HG03103 (cell line): ENCODE measurements around the gene TSC22D1.

Experiments
- ATAC-seq: cut with Tn5 transposase; IDR thresholded peaks from one replicate; pipeline ENCODE4 v1.9.1; 2021; ENCODE audit warnings: low read depth; ENCODE audit not compliant: unreplicated experiment

Gene TSC22D1

DNA sequence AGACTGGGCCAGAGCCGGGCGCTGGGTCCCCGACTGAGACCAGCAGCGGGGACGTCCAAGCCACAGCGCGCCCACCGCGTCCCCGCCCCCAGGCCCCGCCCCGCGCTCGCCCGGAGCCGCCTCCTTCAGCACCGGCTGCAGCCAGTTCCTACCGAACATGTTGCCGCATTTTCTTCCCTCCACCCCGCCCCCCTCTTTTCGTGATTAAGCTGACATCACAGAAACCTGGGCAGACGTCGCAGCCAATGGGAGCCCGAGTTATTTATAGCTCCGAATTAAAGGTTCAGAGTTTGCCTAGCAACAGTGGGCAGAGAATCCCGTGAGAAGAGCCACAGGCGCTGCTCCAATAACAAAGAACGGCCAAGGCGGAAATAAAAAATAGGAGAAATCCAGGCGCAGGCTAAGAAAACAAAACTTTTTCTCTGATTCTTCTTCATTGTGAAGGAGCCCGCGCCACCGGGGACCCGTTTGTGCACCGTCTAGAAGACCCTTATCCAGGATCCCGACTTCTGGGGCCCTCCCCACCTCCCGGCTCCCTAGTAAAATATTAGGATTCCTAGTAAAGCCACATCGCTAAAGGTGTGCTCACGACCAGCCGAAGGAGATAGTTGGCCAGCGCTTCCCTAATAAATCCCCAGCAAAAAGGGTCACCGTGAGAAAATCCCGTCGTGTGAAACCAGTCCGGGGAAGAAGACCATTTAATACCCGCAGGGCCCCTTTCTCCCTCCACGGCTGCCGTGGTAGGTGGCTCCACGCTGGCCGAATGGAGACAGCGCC lies 140.8 kb downstream of the TSC22D1 start:
- ATAC-seq = peak; percentile 74

DNA sequence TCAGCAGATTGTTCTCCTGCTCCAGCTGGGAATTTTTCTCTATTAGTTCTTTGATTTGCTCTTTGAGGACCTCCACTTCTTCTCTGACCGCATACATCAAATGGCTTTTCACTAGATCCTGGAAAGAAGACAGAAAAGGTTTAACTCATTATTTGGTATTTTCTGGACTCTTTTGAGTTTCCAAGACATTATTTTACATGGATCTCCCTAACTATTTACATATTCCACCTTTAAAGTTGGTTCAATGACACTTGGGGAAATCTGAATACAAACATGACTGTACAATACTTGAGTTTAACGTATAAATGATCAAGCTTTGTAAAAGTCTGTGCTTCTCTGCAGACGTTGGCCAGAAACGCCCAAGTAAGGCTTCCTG lies 141.4 kb downstream of the TSC22D1 start:
- ATAC-seq = no peak

DNA sequence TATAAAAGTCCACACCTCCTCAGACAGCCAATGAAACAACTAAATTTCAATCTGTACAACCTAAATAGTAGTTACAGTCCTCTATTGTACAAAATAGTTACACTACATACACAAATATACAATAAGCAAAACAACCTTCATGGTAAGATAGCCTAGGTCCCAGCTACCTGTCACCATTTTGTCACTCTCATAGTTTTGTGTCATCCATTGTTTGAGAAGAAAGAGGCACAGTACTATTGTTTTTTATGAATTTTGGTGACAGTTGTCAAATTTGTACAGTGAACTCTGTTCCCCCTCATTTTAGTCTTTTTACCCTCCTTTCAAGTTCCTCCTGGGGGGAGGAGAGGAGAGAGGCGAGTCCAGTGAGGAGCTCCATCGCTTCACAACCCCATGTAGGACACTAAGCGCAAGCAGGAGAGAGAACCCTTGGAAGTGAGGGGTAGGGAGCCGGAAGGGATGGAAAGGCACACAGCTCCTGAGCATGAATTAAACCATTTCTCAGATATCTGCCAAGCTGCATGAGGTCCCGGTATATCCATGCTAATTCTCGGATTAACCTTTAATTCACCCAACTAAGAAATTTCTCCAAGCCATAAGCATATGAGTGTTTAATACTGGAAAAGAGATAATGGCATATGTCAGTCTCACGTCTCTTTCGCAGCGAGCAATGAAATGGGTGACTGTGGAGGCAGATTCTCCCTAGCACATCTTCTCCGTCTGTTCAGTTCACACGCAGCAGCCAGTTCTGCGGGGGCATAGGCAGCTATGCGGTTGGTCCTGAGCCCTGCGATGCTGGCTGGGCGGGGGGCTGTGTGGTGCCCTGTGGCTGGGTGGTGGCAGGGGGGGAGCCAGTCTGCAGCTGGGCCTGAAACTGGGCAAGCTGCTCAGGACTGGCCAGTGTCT lies 142.0 kb downstream of the TSC22D1 start:
- no peak for ATAC-seq

DNA sequence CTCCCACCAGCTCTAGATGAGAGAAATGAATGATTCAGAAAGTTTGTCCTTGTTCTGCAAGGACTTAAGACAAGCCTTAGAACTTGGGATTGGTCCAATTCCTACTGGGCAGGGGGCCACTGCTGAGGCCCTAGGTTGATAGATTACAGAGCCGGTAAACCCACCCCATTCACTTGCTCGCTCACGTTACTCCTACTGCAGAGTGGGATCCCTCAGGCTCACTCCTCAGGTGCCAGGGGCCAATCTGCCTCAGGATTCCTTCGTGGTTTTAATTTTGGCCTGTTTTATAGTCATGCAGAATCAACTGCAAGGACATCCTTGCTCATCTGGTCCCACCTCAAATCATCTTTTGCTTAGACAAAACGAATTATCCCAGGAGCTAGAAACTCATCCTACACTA lies 143.5 kb downstream of the TSC22D1 start:
- ATAC-seq = no peak

DNA sequence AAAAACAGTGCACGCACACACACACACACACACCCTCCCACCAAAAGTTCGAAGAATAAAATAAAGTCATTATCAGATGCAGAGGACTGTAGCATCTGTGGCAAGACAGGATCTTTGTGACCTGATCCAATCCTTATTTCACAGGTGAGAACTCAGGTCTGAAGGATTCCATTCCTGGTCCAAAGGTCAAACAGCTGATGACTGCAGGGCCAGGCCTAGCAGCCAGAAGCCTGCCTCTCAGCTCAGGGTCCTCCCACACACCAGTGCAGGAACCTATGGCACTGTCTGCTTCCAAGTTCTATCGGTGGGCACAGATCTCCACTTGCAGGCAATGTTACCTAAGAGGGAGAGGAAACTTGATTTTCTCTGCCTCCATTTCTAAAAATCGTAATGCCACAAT lies 145.0 kb downstream of the TSC22D1 start:
- ATAC-seq = no peak

DNA sequence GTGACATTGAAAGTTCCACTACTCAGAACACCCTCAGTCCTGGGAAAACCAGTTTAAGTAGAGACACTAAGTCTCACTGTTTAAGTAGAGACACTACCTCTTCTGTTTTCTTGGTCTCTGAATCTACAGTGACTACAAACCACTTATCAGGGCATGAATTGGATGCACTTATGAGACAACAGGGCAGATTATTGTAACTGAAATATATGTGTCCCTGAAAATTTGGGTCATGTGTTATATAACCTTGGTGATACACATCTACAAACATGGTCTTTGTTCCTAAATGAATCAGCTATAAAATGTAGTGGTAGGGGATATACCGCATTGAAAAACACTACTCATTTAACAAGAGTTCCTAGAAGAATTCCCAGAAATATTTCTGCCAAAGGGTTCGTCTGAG lies 146.8 kb downstream of the TSC22D1 start:
- no peak for ATAC-seq

DNA sequence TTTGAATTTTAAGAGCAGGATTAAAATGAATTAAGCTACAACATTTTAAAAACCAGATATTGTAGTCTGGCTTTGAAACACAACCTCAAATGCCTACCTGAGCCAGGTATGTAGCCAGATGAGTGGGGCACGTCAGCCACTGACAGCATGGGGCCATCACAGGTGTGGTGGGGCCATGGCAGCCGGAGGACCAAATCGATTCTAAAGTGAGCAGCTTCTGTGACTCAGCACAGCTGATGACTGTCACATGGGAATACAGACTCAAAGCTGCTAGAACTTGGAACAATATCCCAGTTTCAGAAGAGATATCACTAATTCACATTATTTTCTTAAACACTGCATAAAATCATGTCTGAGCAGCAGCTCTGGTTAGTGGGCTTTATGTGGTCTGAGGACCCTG lies 149.7 kb downstream of the TSC22D1 start:
- ATAC-seq = no peak

DNA sequence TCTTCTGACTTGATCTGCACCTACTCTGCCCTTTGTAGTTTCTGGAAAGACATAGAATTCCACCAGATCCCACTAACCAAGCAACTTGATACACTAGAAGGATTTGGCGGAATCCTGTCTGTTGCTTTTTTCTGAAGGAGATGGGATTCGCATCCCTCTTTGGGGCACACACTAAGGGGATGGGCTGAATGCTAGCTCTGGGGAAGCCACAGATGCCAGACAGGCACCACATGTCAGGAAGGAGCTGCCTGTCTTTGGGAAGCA lies 150.4 kb downstream of the TSC22D1 start:
- ATAC-seq = no peak

DNA sequence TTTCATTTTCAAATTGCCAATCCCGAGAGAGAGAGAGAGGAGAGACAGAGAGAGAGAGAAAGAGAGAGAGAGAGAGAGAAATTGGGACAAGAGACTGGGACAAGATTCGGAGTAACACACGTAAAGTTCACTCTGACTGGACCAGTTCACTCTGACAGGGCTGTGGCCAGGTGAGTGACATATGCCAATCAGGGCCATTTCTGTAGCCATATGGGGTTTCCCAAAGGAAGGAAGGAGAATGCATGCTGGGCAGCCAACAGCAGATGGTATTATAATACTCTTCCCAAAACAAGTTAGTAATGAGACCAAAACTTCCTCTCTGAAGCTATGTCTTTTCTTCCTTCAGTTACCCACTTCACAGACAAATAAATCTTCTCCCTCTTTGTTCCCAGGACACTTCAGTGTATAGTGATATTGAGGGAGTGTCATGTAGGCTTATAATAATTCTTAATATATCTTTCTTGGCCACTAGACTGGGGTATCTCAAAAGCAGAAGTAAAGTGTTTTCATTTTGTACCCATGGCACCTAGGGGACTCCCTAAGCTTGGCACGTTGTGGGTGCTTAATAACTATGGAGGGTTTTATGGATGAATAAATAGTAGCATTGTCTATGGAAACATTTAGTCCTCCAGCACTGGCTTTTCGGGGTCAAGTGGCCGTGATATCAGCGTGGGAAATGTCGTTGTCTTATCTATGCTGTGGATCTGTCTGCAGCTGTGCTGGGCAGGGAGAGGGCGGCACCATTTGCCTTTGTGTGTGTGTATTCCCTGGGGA lies 150.9 kb downstream of the TSC22D1 start:
- ATAC-seq = no peak

DNA sequence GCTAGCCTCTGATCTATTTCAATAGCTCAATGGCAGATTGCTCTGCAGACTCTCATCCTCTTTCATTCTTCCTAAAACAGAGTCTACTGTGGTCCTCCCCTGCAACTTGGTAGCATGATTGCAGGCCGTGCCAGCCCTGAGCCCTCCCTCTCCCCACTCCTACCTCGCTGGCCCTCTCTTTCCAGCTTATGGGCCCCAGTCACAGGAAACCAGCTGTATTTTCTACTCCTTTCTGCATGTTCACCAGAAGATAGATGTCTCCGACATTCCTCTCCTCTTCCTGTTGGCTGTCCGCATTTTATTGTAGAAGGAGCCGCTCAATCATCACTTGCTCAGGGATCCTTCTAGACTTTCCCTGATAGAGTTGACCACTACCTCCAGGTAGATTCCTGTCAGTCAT lies 152.3 kb downstream of the TSC22D1 start:
- ATAC-seq = no peak

DNA sequence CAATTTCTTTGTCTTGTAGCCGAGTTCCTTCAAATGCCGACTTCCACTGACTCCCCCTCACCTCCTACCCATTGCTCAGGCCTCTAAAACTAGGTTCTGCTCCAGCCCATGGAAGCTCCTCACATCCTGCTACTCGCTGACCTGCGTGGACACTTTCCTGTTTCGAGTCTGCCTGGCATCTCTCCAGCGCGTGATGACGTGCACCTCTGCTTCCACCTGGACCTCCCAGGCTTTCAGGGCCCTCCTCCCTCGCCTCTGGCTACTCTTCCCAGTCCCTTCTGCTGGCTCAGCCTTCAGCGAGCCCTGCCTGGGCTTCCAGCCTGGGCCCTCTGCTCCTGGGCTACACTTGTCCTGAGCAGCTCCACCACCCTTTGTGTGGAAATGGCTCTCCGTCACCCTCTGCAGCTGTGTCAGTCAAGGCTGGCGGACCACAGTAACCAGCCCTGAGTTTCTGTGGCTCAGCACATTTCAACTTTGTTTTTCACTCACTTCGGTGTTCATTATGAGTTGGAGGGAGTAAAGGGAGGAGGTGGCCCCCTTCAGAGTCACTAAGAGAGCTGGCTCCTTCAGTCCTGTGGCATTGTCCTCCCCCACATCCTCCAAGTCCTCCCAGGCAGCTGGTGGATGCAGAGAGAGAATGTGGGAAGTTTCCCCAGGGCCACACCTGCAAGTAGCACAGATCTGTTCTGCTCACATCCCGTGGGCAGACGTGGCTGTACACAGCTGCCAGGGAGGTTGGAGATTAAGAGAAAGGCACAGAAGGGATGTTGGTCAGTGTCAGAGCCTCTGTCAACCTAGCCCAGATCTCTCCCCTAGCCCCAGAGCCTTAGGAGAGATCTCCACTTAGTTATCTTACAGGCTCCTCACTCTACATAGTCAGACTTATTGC lies 153.1 kb downstream of the TSC22D1 start:
- no peak for ATAC-seq

DNA sequence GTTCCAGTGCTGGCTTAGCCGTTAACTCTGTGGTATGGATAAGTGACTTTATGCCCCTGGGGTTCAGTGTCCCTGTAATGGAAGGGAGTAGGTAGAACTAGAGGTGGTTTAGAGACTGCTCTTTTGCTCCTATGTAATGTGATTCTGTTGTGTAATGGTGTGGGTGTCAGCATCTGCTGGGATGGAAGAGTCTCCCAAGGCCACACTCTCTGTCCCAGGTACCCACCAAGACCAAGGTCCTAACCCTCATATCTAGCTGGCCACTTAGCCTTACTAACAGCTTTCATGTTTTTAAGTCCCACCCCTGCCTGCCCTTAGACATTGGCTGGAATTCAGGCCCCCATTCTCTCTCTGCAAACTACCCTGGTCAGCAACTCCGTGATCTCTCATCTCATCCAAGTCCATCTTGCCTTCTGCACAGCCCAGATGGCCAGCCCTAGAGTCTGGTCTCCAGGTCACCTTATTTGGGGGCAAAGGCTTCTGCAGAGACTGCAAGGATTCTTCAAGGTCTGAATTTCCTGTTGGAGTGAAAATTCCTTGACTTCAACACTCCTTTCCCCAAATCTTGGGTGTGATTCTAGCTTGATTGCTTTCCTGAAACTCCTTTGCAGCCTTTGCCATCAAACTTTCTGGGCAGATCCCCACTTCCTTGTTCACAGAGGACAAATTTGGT lies 154.1 kb downstream of the TSC22D1 start:
- ATAC-seq = no peak

DNA sequence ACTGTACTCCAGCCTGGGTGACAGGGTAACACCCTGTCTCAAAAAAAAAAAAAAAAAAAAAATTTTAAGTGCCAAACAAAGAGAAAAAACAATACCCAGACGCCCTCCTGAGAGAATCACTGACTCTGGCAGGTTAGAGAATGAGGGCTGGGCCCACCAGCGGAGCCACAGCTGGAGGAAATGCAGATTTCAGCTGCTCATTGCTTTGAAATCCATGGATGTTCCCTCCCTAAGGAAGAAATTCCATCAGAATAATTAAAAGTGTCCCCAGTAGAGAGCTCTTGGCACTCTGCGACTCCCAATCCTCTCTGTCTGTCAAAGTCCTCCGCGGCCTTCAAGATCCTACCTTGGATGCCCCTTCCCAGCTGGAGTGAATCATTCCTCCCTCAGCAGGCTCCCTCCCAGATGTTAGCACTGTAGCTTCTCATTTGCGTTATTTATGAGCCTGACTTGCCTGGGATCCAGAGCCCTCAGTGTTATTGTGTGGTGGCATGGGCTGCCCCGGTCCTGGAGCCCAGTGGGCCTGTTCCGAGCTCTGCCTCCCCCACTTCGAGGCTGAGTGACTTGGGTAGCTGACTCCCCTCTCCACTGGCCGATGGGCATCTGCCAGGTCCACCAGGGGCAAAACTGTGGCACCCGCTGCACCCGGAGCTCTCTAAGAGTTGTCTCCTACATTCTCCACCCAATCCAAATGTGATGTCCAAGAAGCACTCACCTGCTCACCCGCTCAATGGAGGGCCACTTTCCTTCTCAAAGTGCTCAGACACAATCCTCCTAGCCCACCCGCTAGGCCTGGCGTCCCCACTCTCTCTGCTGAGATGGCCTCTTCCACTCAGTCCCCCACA lies 155.5 kb downstream of the TSC22D1 start:
- no peak for ATAC-seq

DNA sequence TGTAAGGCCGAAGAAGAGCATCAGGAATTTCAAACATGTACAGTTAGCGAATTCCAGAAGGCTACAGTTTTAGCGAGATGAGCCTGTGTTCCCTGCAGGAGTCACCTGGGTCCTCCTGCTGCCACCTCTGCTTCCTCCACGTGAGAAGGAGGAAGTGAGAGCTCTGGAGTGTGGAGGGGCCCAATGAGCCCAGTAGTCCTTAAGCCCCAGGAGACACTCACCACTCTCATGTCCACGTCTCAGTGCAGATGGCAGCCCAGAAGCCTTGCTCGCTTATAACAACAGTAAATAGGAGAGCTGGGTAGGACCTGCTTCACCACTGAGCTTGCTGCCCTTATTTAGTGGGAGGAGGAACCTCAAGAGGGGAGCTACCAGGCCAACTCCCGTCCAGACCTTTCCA lies 158.3 kb downstream of the TSC22D1 start:
- ATAC-seq = no peak

DNA sequence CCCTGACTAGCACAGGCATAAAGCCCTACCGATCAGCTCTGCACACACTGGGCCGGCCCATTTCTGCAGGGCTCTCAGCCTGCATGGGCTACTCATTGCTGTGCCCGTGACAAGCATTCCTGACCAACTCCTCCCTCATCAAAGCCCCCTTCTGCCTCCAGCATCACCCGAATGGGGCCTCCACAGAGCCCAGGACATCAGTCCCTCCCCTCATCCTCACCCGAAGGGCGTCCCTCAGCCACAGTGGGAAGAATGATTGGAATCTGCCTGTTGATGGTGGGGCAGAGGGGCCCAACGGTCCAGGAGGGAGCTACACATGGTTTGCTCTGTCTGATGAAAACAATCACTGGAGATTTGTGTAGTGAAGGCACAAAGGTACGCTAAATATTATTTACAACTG lies 158.7 kb downstream of the TSC22D1 start:
- ATAC-seq = no peak

DNA sequence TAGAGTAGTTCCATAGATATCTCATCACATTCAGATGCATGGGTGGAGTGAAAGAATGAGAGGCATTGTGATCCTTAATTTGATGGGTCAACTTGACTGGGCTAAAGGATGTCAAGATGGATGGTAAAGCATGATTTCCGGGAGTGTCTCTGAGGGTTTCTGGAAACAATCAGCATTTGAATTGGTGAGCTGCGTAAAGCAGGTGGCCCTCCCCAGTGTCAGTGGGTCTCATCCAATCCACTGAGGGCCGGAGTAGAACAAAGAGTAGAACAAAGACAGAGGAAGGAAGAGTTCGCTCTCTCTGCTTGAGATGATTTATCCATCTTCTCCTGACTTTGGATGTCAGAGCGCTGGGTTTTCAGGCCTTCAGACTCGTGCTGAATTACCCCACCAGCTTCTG lies 159.4 kb downstream of the TSC22D1 start:
- no peak for ATAC-seq

DNA sequence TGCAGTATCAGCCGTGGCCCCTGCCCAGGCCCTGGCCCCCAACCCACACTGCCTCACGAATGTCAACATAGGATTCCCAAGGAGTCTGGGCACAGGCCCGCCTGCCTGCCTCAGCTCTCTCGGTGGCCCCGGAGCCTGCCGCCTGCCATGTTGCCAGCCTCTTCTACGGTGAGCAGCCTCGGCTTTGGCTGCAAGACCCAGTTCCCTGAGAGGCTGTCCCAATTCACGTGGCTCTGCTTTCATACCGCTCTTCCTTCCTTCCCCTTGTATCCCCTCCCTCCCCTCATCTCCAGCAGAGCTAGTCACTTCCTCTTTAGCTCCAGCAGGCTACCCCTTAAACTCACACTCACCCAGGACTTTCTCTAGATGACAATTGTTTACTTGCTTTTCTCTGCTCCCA lies 159.8 kb downstream of the TSC22D1 start:
- no peak for ATAC-seq

DNA sequence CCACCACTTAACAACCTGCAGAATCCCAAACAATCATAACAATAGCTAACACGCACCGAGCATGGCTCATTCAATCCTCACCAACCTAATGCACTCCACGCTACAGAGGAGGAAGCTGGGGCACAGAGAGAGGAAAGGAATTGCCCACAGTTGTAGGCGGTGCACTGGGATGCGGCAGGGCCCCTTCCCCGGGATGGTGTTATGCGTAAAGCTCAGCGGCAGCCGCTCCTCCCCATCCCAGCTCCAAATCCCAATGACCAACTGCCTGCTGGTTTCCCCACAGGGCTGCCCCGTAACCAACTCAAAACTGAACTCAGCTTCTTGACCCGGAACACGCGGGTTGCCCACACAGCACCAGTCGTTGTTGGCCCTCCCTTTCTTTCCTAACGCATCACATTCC lies 160.3 kb downstream of the TSC22D1 start:
- no peak for ATAC-seq

DNA sequence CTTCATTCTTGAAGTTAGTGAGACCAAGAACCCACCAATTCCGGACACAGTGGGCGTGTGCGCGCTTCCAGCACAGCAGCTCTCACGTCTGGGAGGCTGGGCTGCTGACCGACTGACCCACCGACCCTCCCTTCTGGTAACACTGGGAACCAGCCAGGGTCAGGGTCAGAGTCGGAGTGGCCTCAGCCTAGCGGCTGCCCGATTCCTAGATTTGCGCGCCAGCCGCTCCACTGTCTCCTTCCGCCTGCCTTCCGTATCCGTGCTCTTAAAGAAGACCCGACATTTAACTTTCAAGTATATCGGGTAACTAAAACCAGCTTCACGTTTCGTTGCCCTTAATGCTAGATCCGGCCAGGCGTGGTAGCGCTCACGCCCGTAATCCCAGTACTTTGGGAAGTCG lies 161.4 kb downstream of the TSC22D1 start:
- no peak for ATAC-seq
